ENCODE data around the gene PLGRKT.
"Not testable (repeated sequence)": the region's sequence is repeated elsewhere in the genome, so short reads cannot be mapped to it uniquely, and the experiment has no call there.

The PLGRKT gene

DNA sequence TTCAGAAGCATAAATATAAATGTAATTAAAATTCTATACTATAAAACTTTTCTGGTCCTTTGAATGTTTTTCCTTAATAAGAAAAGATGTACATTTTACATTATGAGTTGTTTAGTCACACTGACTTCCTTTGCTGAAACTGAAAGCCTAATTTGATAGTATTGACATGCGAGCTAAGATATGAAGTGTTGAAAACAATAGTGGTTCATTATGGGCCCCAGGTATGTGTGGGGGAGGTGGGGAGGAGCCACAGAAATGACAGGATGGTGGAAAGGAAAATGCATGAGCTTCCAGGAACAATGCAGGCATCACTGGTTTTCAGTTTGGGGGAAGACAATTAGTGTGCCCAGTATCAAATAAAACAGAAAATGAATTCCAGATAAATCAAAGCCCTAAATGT is 62.6 kb downstream of the PLGRKT start:
- no peak for DNase-seq

DNA sequence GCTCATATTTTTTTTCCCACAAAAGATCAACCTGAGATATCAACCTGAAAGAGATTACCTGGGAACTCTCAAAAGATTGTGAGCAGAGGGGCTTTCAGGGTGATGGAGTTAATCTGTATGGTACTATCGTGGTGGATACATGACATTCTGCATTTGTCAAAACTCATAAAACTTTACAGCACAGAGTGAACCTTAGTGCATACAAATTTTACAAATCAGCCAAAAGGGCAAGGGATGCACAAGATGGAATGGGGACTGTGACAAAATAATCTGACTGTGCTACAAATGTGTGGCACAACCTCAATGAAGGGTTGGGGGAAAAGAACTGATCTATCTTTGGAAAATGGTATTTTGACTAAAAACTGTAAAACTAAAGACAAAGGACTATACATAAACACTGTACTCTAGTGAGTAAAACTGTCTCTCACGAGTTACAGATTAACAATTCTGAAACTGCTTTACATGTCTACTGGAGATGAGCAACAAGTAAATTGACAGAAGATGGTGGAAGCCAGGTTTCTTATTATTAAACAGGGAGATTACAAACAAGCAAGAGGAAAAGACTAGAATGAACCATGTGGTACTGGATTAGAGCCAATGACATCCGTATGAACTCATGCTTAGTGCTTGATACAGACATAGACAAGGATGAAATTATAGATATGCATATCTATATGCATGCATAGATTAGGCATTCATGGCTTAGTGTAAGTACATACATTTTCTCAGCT is 73.3 kb downstream of the PLGRKT start:
- no peak for DNase-seq

DNA sequence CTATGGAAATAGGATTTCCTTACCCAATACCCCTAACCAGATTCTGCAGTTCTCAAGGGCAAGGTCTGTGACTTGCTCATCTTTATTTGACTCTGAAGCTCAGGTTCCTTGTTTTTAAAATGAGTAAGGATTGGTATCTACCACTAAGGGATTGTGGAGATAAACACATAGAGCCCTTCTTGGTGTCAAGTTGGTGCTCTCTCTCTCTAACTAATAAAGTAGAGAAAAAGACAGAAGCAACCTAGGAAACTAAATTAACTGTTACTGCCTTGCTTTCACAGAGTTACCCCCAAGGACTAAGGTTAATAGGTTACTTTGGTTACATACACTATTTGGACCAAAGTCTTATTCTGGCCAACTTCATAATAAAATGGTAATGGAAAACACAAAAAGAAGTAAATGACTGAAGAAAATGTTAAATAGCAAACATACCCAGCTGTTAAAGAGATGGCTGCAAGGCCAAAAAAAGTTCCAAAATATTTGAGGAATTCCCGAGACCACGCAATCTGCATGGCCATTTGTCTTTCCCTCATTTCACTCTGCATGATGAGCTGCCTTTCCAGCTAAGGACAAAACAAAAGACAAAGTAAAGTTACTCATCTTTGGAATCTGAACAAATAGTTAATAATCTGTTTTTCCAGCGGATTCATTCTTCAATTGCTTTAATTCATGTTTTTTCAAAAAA is 76.3 kb downstream of the PLGRKT start:
- no peak for DNase-seq

DNA sequence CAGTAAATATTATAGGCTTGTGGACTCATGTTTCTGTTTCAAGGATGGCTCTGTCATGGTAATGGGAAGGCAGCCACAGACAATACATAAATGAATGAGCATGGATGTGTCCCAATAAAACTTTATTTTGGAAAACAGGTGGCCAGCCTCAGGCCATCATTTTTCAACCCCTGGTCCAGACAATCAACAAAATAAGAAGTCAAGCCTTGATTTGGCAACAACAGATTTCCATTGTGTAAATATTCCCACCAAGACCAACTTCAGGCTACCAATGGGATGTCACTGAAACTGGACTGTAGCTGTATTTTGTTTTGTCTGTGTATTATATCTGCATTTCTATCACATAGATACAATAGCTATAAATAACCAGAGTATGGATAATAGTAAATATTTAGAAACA is 77.4 kb downstream of the PLGRKT start:
- no peak for DNase-seq

DNA sequence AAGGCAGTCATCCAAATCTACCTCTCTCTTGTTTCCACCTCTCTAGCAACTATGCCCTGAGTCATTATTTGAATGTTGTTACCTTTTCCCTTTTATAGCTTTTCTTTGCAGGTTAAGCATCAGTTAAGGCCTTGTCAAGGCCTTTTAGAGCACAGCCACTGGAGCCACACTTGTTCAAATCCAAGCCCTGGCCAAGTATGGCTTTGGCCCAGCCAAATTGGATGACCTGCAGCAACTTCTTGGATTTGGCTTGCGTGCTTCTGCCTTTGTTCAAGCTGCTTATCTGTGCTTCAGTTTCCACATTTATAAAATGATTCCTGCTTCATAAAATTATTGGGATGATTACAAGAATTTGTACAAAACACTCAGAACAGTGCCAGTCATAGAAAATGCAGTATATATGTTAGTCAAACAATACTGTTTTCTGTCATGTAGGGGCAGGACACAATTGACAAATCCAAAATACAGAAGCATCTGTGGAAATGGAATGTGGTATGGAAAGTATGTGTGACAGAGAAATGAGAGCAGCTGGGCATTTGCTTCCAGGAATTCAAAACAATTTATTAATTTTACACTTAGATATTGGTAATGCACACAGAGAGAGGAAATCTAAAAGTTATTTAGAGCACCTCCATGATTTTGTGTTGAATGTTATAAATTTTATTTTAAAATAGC is 80.2 kb downstream of the PLGRKT start:
- DNase-seq, result no peak

DNA sequence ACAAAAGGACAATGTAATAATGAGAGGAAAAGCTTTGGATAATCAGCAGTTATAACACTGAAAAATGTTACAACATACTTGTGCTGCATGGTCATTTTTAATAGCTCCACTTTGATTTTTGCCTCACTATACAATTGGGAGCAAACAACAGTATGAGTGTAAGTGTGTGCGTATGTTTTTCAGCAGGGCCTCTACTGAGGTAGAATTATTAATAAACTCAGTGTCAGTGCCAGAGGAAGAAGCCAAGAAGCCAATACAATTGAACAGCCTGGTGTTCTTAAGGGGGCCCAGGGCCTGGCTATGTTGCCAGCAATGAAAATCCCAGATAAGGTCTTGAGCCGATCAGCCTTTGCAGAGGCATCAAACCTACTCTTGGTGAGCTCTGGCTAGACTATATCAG is 81.9 kb downstream of the PLGRKT start:
- DNase-seq, result no peak

DNA sequence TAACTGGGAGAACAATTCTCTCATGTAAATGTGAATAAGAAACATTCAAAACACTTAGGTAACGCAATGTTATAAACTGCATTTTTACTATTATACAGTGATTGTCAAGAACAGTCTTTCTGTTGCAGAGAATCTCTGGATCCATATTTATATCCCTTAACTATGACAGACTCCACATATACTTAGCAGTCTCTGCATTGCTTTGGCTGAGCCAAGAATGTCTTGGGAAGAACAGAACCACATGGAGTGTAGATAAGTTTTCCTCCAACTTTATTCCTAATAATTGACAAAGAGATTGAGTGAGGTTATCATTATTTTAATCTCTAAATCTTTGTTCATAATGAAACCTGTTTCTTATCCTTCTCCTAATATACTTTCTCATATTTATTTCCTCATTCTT is 82.5 kb downstream of the PLGRKT start:
- no peak for DNase-seq

DNA sequence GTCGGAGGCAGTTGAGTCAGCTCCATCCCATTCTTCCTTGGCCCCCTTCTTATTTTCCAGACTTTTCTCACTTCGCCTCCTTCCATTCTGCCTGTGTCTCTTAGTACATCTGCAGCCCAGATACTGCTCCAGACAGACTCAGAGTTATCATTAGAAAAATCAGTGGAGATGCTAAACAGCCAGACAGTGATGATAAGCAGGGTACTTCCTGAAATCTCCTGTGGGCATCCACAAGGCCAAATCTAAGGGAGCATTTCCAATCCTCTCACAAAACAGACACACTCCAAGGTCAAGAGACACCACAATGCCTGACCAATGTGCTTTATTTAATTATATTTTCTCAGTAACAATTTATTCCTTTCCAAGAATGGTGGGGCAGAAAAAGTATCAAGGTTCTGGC is 83.5 kb downstream of the PLGRKT start:
- DNase-seq, result no peak

DNA sequence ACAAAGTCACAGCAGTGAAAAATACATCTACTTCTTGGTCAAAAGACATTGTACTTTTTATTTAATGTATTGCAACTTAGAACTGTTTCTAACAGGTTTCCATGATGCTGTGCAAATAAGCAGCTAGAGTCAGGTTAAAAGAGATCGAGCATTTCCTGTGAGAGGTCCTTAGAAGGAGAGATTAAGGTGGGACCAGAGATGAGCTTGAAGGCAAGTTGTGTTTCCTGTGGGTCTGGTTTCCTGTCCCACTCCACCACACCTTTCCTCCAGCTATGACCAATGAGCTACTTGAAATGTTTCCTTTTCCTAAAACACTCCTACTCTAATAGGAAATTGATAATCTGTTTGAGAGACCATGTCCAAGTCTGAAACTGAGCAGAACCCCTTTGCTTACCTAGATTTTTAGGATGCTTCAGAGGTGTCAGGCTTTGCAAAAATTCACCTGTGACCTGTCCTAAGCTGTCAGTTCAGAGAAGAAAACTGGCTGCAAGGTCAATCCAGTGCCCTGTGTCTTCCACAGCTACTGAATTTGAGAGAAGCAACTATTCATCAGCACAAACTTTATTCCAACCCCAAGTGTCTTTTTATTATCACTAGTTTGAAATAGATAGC is 85.0 kb downstream of the PLGRKT start:
- DNase-seq, result peak in 1 of 2 donors; percentile 56

DNA sequence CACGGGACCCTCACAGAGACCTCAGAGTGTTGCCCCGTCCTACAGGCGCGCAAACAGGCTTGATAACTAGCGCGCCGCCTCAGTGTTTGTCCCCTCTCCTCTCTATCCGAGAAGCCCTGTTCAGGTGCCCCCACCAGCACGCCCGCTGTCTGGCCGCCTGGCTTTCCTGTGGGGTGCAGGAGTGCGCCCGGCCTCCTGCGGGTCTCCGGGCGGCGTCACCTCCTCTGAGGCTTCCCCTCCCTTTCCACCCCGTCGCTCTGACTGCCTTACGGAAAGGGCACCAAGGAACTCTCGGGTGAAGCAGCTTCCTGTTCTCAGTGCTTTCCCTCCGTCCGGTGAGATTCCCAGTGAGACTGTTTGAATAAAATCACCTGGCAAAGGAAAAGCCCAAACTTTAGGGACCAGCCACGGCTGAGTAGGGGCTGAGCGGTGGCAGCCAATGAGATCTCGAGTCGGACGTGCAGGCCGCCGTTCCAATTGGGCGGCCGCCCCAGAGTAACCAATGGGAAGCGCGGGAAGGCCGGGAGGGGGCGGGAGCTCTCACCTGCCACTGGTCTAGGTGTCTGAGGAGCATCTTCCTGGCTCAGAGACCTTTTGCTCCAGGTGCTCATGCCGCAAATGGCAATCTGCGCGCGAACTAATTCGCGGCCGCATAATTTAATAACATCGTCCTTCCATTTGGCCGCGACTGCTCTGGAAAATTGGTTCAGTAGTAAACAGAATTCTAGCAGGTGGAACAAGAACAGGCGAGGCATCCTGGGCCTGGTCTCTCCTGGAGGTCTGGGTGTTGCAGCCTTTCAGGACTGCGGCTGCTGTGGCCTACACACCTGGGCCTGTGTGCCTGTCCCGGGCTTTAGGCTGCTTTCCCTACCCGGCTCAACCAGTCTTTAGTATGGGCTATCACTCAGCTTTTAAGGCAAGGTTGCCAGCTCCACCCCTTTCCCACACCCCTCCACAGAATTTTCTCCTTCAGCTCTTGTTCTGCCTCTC is 98.4 kb downstream of the PLGRKT start, which contains the start of gene RLN1:
Gene RLN1, minus strand, starts transcription at position 885 of the 990 bp plus-strand sequence. Its CDS starts 130 bp downstream, at position 755.
- peak in 1 of 2 donors; percentile 39 for DNase-seq

DNA sequence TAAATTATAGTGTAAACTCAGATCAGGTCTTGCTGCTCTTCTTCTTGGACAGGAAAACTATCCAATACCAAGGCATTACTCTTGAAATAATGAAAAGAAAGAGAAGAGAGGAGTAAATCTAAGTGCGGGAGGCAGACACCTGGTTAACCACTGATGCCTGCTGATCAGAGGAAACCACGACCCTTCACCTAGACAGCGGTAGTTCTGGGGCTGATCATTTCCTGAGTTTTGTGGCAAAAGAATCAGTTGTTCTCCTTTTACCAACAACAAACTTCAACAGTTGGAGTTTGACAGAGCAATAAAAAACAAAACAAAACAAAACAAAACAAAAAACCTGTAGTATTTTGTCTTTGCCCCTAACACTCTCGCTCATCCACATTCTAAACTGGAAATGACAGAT is 101.0 kb downstream of the PLGRKT start:
- DNase-seq, result peak; percentile 47 to 64

DNA sequence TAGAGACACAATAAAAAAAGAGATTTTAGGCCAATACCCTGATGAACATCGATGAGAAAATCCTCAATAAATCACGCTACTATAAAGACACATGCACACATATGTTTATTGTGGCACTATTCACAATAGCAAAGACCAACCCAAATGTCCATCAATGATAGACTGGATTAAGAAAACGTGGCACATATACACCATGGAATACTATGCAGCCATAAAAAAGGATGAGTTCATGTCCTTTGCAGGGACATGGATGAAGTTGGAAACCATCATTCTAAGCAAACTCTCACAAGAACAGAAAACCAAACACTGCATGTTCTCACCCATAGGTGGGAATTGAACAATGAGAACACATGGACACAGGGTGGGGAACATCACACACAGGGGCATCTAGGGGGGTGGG is 106.4 kb downstream of the PLGRKT start:
- not testable (repeated sequence) for DNase-seq

DNA sequence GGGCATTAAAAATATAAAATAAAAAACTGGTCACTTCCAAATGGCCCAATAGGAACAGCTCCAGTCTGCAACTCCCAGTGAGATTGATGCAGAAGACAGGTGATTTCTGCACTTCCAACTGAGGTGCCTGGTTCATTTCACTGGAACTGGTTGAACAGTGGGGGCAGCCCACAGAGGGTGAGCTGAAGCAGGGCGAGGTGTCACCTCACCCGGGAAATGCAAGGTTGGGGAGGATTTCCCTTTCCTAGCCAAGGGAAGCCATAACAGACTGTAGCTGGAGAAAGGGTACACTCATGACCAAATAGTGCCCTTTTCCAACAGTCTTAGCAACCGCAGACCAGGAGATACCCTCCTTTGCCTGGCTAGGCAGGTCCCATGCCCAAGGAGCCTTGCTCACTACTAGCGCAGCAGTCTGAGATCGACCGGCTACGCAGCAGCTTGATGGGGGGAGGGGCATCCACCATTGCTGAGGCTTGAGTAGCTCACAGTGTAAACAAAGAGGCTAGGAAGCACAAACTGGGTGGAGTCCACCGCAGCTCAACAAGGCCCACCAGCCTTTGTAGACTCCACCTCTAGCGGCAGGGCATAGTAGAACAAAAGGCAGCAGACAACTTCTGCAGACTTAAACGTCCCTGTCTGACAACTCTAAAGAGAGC is 110.7 kb downstream of the PLGRKT start:
- DNase-seq, result peak; percentile 63 to 70

DNA sequence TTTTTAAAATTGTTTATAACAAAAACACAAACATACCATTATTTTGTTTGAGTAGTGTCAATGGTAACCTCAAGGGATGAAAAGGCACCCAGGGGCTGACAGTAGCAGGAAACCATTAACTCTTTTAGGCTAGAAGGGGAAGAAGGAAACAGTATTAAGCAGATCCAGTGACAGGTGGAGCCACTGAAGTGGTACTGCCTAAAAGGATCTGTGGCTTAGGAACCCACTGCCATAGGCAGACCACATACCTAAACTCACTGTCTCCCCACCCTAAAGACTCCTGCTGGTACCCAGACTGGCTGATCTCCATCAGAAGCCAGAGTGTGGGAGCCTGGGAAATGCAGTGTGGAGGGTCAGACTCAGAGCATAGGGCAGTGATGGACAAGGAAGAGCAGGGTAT is 111.5 kb downstream of the PLGRKT start:
- DNase-seq, result no peak

DNA sequence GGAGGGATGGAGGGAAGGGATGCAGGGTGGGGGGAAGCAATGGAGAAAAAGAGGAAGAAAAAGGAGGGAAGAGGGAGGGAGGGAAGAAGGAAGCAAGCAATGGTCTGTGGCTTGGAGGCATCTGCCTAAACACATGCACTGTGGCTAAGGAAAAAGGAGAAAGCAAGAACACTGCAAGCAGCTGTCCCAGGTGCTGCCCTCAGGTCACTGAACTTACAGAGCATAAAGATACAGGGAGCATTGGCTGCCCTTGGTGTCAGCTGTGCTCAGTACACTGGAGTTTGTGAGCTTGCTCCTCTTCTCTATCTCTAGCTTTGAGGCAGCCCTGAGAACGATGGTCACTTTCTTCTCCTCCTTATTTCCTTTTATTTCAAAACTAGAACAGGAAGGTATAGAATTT is 116.1 kb downstream of the PLGRKT start:
- not testable (repeated sequence) for DNase-seq

DNA sequence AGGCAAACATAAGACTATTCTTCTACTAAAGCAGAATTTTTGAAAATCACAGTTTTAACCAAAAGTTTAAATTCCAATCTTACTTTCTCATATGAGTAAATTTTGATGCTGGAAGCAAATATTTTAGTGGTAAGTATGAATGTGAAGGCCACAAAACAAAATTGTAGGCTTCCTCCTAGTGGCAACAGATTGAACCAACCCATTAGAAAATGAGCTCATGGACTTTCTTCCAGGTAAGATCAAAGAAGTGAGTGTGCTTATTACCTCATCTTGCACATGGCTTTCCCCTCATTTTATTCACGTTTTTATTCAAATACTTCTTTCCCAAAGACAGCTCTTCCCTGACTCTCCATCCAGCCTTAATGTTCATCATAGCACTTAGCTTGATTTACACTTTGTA is 116.7 kb downstream of the PLGRKT start:
- DNase-seq, result no peak

DNA sequence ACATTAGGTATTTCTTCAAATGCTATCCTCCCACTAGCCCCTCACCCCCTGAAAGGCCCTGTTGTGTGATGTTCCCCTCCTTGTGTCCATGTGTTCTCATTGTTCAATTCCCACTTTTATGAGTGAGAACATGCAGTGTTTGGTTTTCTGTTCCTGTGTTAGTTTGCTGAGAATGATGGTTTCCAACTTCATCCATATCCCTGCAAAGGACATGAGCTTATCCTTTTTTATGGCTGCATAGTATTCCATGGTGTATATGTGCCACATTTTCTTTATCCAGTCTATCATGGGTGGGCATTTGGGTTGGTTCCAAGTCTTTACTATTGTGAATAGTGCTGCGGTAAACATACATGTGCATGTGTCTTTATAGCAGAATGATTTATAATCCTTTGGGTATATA is 121.3 kb downstream of the PLGRKT start:
- DNase-seq, result not testable (repeated sequence)

DNA sequence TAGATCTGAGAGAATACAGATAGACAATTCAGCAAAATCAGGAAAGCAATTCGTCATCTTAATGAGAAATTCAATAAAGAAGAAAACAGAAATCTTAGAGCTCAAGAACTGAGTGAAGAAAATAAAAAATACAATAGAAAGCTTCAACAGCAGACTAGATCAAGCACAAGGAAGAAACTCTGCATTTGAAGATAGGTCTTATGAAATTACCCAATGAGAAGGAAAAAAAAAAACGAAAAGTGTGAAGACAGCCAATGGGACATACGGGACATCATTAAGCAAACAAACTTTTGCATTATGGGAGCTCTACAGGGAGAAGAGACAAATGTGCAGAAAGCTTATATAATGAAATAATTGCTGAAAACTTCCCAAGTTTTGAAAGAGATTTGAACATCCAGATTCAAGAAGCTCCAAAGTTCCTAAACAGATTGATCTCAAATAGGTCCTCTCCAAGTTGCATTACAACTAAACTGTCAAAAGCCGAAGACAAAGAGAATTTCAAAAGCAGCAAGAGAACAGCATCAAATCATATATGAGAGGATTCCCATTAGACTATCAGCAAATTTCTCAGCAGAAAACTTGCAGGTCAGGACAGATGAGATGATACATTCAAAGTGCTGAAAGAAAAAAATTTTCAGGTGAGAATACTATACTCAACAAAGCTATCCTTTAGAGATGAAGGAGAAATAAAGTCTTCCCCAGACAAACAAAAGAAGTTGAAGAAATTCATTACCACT is 122.4 kb downstream of the PLGRKT start:
- no peak for DNase-seq

DNA sequence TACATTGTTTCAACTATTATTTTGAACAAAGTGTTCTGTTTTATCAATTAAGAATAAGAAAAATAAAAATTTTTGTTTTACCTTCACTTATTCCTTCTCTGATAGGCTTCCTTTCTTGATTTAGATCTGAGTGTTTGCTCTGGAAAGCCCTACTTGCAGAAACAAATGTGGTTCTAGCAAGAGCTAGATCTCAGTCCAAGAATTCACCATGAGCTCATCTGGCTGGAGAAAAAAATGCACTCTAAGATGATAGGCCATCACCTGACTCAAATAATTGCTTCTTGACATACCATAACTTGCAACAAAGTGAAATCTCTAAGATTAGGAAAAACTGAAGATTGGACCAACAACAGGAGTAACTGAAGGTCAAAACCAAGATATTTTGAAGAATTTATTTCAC is 126.9 kb downstream of the PLGRKT start:
- DNase-seq, result no peak
